GM23338 (cell line): ENCODE results near the gene CCL8. TPM values are rescaled to one million over a fixed set of nuclear protein-coding genes. Genes with fewer than 3 reads are reported as not detected.

Experiments
- ATAC-seq: fragments of 200-7000 bp; cut with Tn5 transposase; 3 replicates; pipeline ENCODE4 v1.9.1; 2020
- DNase-seq: peaks from one replicate; pipeline ENCODE4 v3.0.0-alpha.2; 2015; ENCODE audit warnings: low spot score
- H2AFZ ChIP-seq: fragments of 200-600 bp; sonication (generic); 2 replicates; pipeline ENCODE4 v1.8.0; 2016; ENCODE audit warnings: antibody characterized with exemption, mild to moderate bottlenecking, moderate library complexity
- H3F3A ChIP-seq: fragments of 200-600 bp; sonication (generic); replicated peaks from 2 replicates; pipeline ENCODE4 v1.8.0; 2017; ENCODE audit warnings: antibody characterized with exemption, mixed run types, low read depth
- H3K27ac ChIP-seq: fragments of 200-600 bp; sonication (generic); 2 replicates; pipeline ENCODE4 v1.6.1; 2016; ENCODE audit warnings: low read depth
- H3K27me3 ChIP-seq: fragments of 200-600 bp; sonication (generic); 2 replicates; pipeline ENCODE4 v1.8.0; 2016; ENCODE audit warnings: mild to moderate bottlenecking, mixed run types, moderate library complexity; ENCODE audit not compliant: insufficient read depth
- H3K36me3 ChIP-seq: fragments of 200-600 bp; sonication (generic); 2 replicates; pipeline ENCODE4 v1.8.0; 2016; ENCODE audit warnings: mild to moderate bottlenecking; ENCODE audit not compliant: insufficient read depth
- H3K4me1 ChIP-seq: fragments of 200-600 bp; sonication (generic); 2 replicates; pipeline ENCODE4 v1.8.0; 2016; ENCODE audit warnings: mild to moderate bottlenecking, moderate library complexity; ENCODE audit not compliant: insufficient read depth
- H3K4me2 ChIP-seq: fragments of 200-600 bp; sonication (generic); 2 replicates; pipeline ENCODE4 v1.7.1; 2017; ENCODE audit warnings: mixed run types
- H3K4me3 ChIP-seq: fragments of 200-600 bp; sonication (generic); 2 replicates; pipeline ENCODE4 v1.6.1; 2016; ENCODE audit warnings: mixed run types
- H3K79me2 ChIP-seq: fragments of 200-600 bp; sonication (generic); replicated peaks from 2 replicates; pipeline ENCODE4 v1.8.0; 2017; ENCODE audit warnings: mild to moderate bottlenecking; ENCODE audit not compliant: insufficient read depth
- H3K9me2 ChIP-seq: fragments of 200-600 bp; sonication (generic); 2 replicates; pipeline ENCODE4 v1.8.0; 2017; ENCODE audit not compliant: insufficient read depth
- H4K20me1 ChIP-seq: fragments of 200-600 bp; sonication (generic); replicated peaks from 2 replicates; pipeline ENCODE4 v1.8.0; 2017; ENCODE audit warnings: mild to moderate bottlenecking; ENCODE audit not compliant: insufficient read depth
- H3K27ac Mint-ChIP-seq: 2 replicates; pipeline ENCODE4 v1.8.0; 2020; ENCODE audit warnings: inconsistent platforms, mild to moderate bottlenecking, moderate library complexity, mixed read lengths
- H3K27me3 Mint-ChIP-seq: 3 replicates; pipeline ENCODE4 v1.8.0; 2022; ENCODE audit warnings: low read depth, mild to moderate bottlenecking, moderate library complexity, mixed read lengths, inconsistent platforms; ENCODE audit not compliant: insufficient read depth, poor library complexity
- H3K36me3 Mint-ChIP-seq: 3 replicates; pipeline ENCODE4 v1.8.0; 2021; ENCODE audit warnings: low read depth, mild to moderate bottlenecking, inconsistent platforms, moderate library complexity, mixed read lengths
- H3K4me1 Mint-ChIP-seq: 3 replicates; pipeline ENCODE4 v1.8.0; 2020; ENCODE audit warnings: mild to moderate bottlenecking, inconsistent platforms, mixed read lengths
- H3K4me3 Mint-ChIP-seq: 3 replicates; pipeline ENCODE4 v1.8.0; 2021; ENCODE audit warnings: moderate library complexity, mild to moderate bottlenecking, inconsistent platforms, mixed read lengths
- H3K9me3 Mint-ChIP-seq: 3 replicates; pipeline ENCODE4 v1.8.0; 2020; ENCODE audit warnings: moderate library complexity, mild to moderate bottlenecking, inconsistent platforms, mixed read lengths
- CTCF ChIP-seq, 2 experiments: fragments of 200-600 bp in 1 of 2; sonication (generic) in 1 of 2; conservative IDR thresholded peaks; 2 replicates each; pipeline versions ENCODE4 v1.5.1 to v1.6.1; 2016 to 2017; ENCODE audit warnings: antibody characterized with exemption in 2 of 2, low read depth in 2 of 2, mild to moderate bottlenecking in 2 of 2, moderate library complexity in 1 of 2
- EZH2 ChIP-seq: fragments of 200-600 bp; sonication (generic); IDR thresholded peaks from one replicate; pipeline ENCODE4 v1.8.0; 2017; ENCODE audit warnings: antibody characterized with exemption, mild to moderate bottlenecking, low read depth; ENCODE audit not compliant: unreplicated experiment
- JUNB ChIP-seq: IDR thresholded peaks from one replicate; pipeline ENCODE4 v1.6.1; 2016; ENCODE audit warnings: antibody characterized with exemption; ENCODE audit not compliant: unreplicated experiment
- STAT1 ChIP-seq: IDR thresholded peaks from one replicate; pipeline ENCODE4 v1.6.1; 2016; ENCODE audit warnings: antibody characterized with exemption; ENCODE audit not compliant: unreplicated experiment
- ZNF114 ChIP-seq: fragments of 250-450 bp; sonication (Bioruptor Pico); IDR thresholded peaks from 2 replicates; pipeline ENCODE4 v1.5.0; 2020; ENCODE audit warnings: mild to moderate bottlenecking, moderate library complexity
- ZNF331 ChIP-seq: fragments of 250-450 bp; sonication (Bioruptor Pico); IDR thresholded peaks from 2 replicates; pipeline ENCODE4 v1.5.0; 2020; ENCODE audit warnings: low read depth, mild to moderate bottlenecking, moderate library complexity
- polyA plus RNA-seq: library from polyadenylated mRNA; unstranded; fragments of >200 nt; fragmentation: Nextera tagmentation; extraction: Ambion mirVana; gene quantifications from 2 replicates; pipeline ENCODE4 v1.2.1, GENCODE V29; 2016
- total RNA-seq: library from RNA; depleted of rRNA; stranded (reverse); fragments of >200 nt; shearing (Covaris generic); gene quantifications from 2 replicates; pipeline ENCODE4 v1.2.3, GENCODE V29; 2014
- TF ChIP-seq, protein P1 (sequence below): fragments of 250-450 bp; sonication (Bioruptor Pico); IDR thresholded peaks from 2 replicates; pipeline ENCODE4 v1.5.0; 2020; ENCODE audit warnings: mild to moderate bottlenecking, moderate library complexity

CCL8 gene
- total and polyA plus RNA-seq, 2 experiments from 2014 or later = not detected

DNA sequence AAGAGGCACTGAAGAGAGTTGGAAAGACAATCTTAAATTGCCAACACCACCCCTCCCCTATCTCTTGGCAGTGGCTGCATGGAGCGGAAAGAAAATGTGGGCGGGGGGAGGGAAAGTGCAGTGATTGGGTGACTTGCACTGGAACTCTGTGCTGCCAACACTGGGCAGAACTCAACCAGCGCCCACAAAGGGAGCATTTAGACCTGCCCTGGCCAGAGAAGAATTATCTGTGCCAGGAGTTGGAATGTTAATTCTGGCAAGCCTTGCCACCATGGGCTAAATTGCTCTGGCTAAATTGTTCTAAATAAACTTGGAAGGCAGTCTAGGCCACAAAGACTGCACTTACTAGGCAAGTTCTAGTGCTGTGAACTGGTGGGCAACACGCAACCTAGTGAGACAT, 30.5 kb downstream of the CCL8 start (continued):
- TF ChIP-seq, protein P1, sequence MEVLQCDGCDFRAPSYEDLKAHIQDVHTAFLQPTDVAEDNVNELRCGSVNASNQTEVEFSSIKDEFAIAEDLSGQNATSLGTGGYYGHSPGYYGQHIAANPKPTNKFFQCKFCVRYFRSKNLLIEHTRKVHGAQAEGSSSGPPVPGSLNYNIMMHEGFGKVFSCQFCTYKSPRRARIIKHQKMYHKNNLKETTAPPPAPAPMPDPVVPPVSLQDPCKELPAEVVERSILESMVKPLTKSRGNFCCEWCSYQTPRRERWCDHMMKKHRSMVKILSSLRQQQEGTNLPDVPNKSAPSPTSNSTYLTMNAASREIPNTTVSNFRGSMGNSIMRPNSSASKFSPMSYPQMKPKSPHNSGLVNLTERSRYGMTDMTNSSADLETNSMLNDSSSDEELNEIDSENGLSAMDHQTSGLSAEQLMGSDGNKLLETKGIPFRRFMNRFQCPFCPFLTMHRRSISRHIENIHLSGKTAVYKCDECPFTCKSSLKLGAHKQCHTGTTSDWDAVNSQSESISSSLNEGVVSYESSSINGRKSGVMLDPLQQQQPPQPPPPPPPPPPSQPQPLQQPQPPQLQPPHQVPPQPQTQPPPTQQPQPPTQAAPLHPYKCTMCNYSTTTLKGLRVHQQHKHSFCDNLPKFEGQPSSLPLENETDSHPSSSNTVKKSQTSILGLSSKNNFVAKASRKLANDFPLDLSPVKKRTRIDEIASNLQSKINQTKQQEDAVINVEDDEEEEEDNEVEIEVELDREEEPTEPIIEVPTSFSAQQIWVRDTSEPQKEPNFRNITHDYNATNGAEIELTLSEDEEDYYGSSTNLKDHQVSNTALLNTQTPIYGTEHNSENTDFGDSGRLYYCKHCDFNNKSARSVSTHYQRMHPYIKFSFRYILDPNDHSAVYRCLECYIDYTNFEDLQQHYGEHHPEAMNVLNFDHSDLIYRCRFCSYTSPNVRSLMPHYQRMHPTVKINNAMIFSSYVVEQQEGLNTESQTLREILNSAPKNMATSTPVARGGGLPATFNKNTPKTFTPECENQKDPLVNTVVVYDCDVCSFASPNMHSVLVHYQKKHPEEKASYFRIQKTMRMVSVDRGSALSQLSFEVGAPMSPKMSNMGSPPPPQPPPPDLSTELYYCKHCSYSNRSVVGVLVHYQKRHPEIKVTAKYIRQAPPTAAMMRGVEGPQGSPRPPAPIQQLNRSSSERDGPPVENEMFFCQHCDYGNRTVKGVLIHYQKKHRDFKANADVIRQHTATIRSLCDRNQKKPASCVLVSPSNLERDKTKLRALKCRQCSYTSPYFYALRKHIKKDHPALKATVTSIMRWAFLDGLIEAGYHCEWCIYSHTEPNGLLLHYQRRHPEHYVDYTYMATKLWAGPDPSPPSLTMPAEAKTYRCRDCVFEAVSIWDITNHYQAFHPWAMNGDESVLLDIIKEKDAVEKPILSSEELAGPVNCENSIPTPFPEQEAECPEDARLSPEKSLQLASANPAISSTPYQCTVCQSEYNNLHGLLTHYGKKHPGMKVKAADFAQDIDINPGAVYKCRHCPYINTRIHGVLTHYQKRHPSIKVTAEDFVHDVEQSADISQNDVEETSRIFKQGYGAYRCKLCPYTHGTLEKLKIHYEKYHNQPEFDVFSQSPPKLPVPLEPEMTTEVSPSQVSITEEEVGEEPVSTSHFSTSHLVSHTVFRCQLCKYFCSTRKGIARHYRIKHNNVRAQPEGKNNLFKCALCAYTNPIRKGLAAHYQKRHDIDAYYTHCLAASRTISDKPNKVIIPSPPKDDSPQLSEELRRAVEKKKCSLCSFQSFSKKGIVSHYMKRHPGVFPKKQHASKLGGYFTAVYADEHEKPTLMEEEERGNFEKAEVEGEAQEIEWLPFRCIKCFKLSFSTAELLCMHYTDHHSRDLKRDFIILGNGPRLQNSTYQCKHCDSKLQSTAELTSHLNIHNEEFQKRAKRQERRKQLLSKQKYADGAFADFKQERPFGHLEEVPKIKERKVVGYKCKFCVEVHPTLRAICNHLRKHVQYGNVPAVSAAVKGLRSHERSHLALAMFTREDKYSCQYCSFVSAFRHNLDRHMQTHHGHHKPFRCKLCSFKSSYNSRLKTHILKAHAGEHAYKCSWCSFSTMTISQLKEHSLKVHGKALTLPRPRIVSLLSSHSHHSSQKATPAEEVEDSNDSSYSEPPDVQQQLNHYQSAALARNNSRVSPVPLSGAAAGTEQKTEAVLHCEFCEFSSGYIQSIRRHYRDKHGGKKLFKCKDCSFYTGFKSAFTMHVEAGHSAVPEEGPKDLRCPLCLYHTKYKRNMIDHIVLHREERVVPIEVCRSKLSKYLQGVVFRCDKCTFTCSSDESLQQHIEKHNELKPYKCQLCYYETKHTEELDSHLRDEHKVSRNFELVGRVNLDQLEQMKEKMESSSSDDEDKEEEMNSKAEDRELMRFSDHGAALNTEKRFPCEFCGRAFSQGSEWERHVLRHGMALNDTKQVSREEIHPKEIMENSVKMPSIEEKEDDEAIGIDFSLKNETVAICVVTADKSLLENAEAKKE = no peak
- no peak for TF ChIP-seq JUNB
- TF ChIP-seq EZH2 = no peak

- peaks cover 6% of the 10 kb centered on the region; the same call in 1 of the 2 replicates for H3K9me2 ChIP-seq
- H3K79me2 ChIP-seq = no peaks in the 10 kb centered on the region
- H3F3A ChIP-seq = no peaks in the 10 kb centered on the region
- no peak overlapping the region for H2AFZ ChIP-seq
- H3K27me3 ChIP-seq = no peaks in the 10 kb centered on the region
- no peak overlapping the region for H3K27ac ChIP-seq
- Mint-ChIP-seq H3K27ac (no peak overlapping the region), H3K4me1 (no peaks in the 10 kb centered on the region), H3K9me3 (peaks cover 2% of the 10 kb centered on the region; the same call in 2 of the 3 replicates), H3K36me3 (no peaks in the 10 kb centered on the region), H3K4me3 (no peak overlapping the region), H3K27me3 (no peaks in the 10 kb centered on the region)
- TF ChIP-seq ZNF331 (CRISPR knock-in tag) (no peak), ZNF114 (no peak), STAT1 (no peak), JUNB (no peak), CTCF (conservative IDR thresholded peaks at IDR 0.05; ENCODE audit: low read depth in 2 of 2) (no peak)
- no peaks in the 10 kb centered on the region for H3K4me1 ChIP-seq
- no peak overlapping the region for H3K4me2 ChIP-seq
- H3K4me3 ChIP-seq = no peak overlapping the region
- DNase-seq = no peak
- no peaks in the 10 kb centered on the region; the same call in 1 of the 2 replicates for H4K20me1 ChIP-seq
- H3K36me3 ChIP-seq = no peaks in the 10 kb centered on the region
- no peak for ATAC-seq
Observed at GRCh38 chr17:34351096-34351495, 31.9 kb downstream of the CCL8 start.
